Heart right ventricle (tissue), 16 donors: ENCODE data around the gene LGALS9B. TPM values are rescaled to one million over a fixed set of nuclear protein-coding genes. Genes with fewer than 3 reads are reported as not detected.
A peak's percentile ranks its signal among the peaks of the same experiment; 100 is the strongest.
"Not testable (repeated sequence)": the region's sequence is repeated elsewhere in the genome, so short reads cannot be mapped to it uniquely, and the experiment has no call there.

ENCODE experiments used
- ATAC-seq, 8 donors: fragments of 200-7000 bp; cut with Tn5 transposase; one replicate each; pipeline ENCODE4 v1.9.1; 2020; ENCODE audit warnings: mild to moderate bottlenecking in 8 of 8, moderate library complexity in 8 of 8, moderate number of reproducible peaks in 1 of 8
- DNase-seq, 2 donors: peaks; one replicate each; pipeline ENCODE4 v3.0.0-alpha.2; 2020
- H3K27ac ChIP-seq, 10 donors: fragments of 200-600 bp; sonication (generic) in 2 of 10; one replicate each; pipeline versions ENCODE4 v1.5.0 to v1.8.0; 2020 to 2022; ENCODE audit warnings: mild to moderate bottlenecking in 3 of 10
- H3K27me3 ChIP-seq, 7 donors: fragments of 200-600 bp; one replicate each; pipeline ENCODE4 v1.8.0; 2021 to 2022; ENCODE audit warnings: mild to moderate bottlenecking in 2 of 7
- H3K36me3 ChIP-seq, 9 donors: fragments of 200-600 bp; sonication (generic) in 1 of 9; one replicate each; pipeline versions ENCODE4 v1.5.0 to v1.8.0; 2020 to 2022; ENCODE audit warnings: mild to moderate bottlenecking in 2 of 9
- H3K4me1 ChIP-seq, 9 donors: fragments of 200-600 bp; sonication (generic) in 1 of 9; one replicate each; pipeline versions ENCODE4 v1.5.0 to v1.8.0; 2020 to 2022; ENCODE audit warnings: mild to moderate bottlenecking in 4 of 9
- H3K4me3 ChIP-seq, 10 donors: fragments of 200-600 bp; sonication (generic) in 2 of 10; one replicate each; pipeline versions ENCODE4 v1.5.0 to v1.8.0; 2020 to 2022; ENCODE audit warnings: mild to moderate bottlenecking in 7 of 10, moderate library complexity in 2 of 10
- H3K9me3 ChIP-seq, 11 donors: fragments of 200-600 bp in 10 of 11; sonication (generic) in 2 of 11; one replicate each; pipeline versions ENCODE4 v1.5.0 to v1.8.0; 2013 to 2022; ENCODE audit warnings: mild to moderate bottlenecking in 2 of 11, control low read depth in 1 of 11, moderate library complexity in 1 of 11
- CTCF ChIP-seq, 9 donors: fragments of 200-600 bp; sonication (generic) in 2 of 9; IDR thresholded peaks; one replicate each; pipeline versions ENCODE4 v1.5.0 to v1.8.0; 2021 to 2022; ENCODE audit warnings: antibody characterized with exemption in 9 of 9, mild to moderate bottlenecking in 5 of 9, moderate library complexity in 1 of 9
- WGBS, 2 donors: extraction: QIAGEN DNeasy Blood & Tissue Kit; methylation state at CpG; one replicate each; pipeline ENCODE4 v1.1.7; 2013; ENCODE audit warnings: inconsistent platforms in 1 of 2; 5-methylcytosine and 5-hydroxymethylcytosine counted together
- intact Hi-C, 10 donors: fragments of 100-400 bp; cut with DNase I; formaldehyde crosslinking; loops; one replicate each; pipeline versions ENCODE4 v1.11.1 to v1.14.2; 2022
- polyA plus RNA-seq, 2 donors: library from polyadenylated mRNA; stranded (reverse); fragments of 200-250 nt; gene quantifications; one replicate each; pipeline ENCODE4 v1.2.3, GENCODE V29; 2013
- total RNA-seq, 10 donors: library from RNA; stranded (reverse); fragmentation: NEBNext Ultra II Directional in 3 of 10; extraction: Animal tissue kit (Norgen Biotek cat#: 25700) in 3 of 10; gene quantifications; one replicate each; pipeline versions ENCODE4 v1.2.1 to v1.2.4, GENCODE V29; 2021 to 2023
- donor health status: Arrhythmogenic right ventricular cardiomyopathy.
- donor health status: ischemic (EF 13 %, LVEDD 7.1; RV severe dilation, severe dysfunction).
- donor health status: healthy with polysubstance abuse.
- donor health status: DM: no; HTN: yes; CAD: no.
- donor health status: DM: no; HTN: no; CAD: no.
- donor health status: ischemic (EF 25% LVEDD 6.9; RV normal size, moderate dysfunction).
- donor health status: ischemic (EF 25% LVEDD 5.7; RV mildly dilated, moderate dysfunction).
- donor health status: healthy.
- donor health status: DM: yes; HTN: yes; CAD: no.
- donor health status: Ischemic cardiomyopathy.
- donor health status: ischemic (EF 35%, LVEDD 5.7; RV mildly dilated, moderate dysfunction).
- donor health status: nonischemic (EF 11% LVEDD 7.7; RV severe dilation, severe dysfunction).
- donor health status: DM: yes; HTN: yes; CAD: no.
- donor health status: PGD.
- donor health status: ischemic (EF 29% LVEDD 5.4; RV normal size, mild dysfunction).
- donor health status: nonischemic (EF 23%, LVEDD 6.1; RV moderate dilation, normal function).

Gene LGALS9B
- total and polyA plus RNA-seq, 12 donors: not detected

DNA sequence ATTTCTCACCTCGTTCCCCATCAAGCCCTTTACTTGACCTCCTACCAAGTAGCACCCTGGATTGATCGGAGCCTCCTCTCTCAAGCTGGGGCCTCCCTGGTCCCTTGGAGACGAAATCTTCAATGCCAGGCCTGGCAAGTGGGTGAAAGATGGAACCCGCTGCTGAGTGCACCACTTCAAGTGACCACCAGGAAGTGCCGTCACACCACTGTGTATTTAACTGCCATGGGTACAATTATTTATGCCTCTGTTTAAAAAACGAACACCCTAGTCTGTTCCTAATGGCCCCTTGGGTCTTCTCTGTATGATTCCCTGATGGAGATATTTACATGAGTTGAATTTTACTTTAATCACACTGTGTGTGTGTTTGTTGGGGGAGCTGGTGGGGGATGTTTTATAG lies 20.4 kb downstream of the LGALS9B start:
- intact Hi-C loops, H3K36me3 ChIP-seq, H3K4me1 ChIP-seq, H3K9me3 ChIP-seq, H3K4me3 ChIP-seq, ATAC-seq, DNase-seq, H3K27ac ChIP-seq, H3K27me3 ChIP-seq: not testable (repeated sequence)
- 57 to 61% methylated on average over 6 of the region's 6 CpGs for WGBS, 2 donors
- TF ChIP-seq CTCF (IDR thresholded peaks at IDR 0.05): peak in 1 of 9 donors; percentile 10

GRCh38 chr17:20444581-20445236 lies 22.6 kb downstream of the LGALS9B start:
- 71% methylated on average over 2 to 3 of the region's 8 CpGs for WGBS, 2 donors
- H3K9me3 ChIP-seq, H3K36me3 ChIP-seq, DNase-seq, intact Hi-C loops, H3K27ac ChIP-seq, H3K27me3 ChIP-seq, H3K4me1 ChIP-seq, ATAC-seq, H3K4me3 ChIP-seq: not testable (repeated sequence)

DNA sequence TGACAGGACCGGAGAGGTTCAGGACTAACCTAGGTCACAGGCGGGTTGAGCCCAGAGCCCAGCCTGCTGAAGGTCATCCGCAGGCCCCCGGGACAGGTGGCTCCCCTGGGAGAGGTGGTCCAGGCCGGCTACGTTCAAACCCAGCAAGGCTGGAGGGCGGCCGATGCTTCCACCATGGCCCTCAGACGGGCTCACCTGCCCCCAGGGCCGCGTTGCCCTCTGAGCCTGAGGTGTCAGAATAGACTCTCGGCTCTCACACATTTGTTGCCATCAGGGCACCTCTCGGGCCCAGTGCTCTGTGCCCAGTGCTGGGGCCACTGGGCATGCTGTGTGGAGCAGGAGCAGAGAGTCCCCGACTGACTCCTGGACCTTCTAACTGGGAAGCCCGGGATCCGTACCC lies 23.2 kb downstream of the LGALS9B start:
- H3K27ac ChIP-seq, H3K4me1 ChIP-seq, H3K9me3 ChIP-seq, H3K27me3 ChIP-seq, intact Hi-C loops, H3K4me3 ChIP-seq, H3K36me3 ChIP-seq, DNase-seq: not testable (repeated sequence)
- peak in 1 of 8 donors; percentile 51 for ATAC-seq
- WGBS, 2 donors: 89 to 93% methylated on average over 15 to 16 of the region's 16 CpGs

GRCh38 chr17:20443632-20444031 lies 23.7 kb downstream of the LGALS9B start:
- intact Hi-C loops, ATAC-seq, H3K27ac ChIP-seq, H3K9me3 ChIP-seq, DNase-seq, H3K27me3 ChIP-seq, H3K4me1 ChIP-seq, H3K36me3 ChIP-seq, H3K4me3 ChIP-seq: not testable (repeated sequence)
- WGBS, 2 donors: 42 to 57% methylated on average over 2 of the region's 9 CpGs

DNA sequence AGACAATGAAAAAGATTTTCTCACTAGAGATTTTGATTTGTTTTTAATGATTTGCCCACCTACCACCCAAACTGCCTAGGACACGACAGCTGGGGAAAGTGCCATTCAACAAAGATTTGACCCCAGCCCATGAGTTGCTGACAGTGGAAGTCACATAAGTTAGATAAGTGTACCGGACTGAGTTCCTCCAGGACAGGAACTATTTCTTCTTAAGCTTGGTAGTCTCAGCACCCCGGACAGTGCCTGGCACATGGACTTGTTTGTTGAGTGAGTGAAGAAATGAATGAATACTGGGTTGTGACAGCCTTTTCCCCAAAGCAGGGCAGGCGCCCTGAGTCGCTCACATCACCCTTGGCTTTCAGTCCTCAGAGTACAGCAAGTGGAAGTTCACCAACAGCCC lies 26.7 kb downstream of the LGALS9B start:
- H3K27ac ChIP-seq, H3K27me3 ChIP-seq, H3K9me3 ChIP-seq, ATAC-seq, DNase-seq, H3K36me3 ChIP-seq, intact Hi-C loops, H3K4me3 ChIP-seq, H3K4me1 ChIP-seq: not testable (repeated sequence)
- WGBS, 2 donors: 37 to 41% methylated on average over 3 of the region's 5 CpGs

- intact Hi-C loops, H3K4me1 ChIP-seq, ATAC-seq, H3K9me3 ChIP-seq, H3K36me3 ChIP-seq, H3K4me3 ChIP-seq, DNase-seq, H3K27ac ChIP-seq, H3K27me3 ChIP-seq: not testable (repeated sequence)
- 93 to 95% methylated on average over 3 of the region's 3 CpGs for WGBS, 2 donors
These were observed 32.2 kb downstream of the LGALS9B start for GRCh38 chr17:20435166-20435565.

DNA sequence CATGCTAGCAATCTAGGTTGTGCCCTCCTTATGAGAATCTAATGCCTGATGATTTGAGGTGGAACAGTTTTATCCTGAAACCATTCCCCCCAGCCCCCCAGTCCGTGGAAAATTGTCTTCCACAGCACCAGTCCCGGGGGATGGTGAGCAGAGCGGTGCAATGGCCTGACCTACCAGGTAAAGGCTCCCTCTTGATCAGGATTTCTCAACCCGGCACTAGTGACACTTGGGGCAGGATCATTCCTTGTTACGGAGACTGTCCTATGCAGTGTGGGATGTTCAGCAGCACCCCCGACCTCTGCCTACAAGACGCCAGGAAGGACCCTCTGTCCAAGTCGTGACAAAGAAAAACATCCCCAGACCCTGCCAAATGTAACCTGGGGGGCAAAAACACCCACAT lies 34.0 kb downstream of the LGALS9B start:
- H3K36me3 ChIP-seq, H3K27me3 ChIP-seq, DNase-seq, intact Hi-C loops, ATAC-seq, H3K4me1 ChIP-seq, H3K9me3 ChIP-seq, H3K4me3 ChIP-seq, H3K27ac ChIP-seq: not testable (repeated sequence)
- WGBS, 2 donors: 76 to 77% methylated on average over 8 of the region's 8 CpGs

- H3K9me3 ChIP-seq, ATAC-seq, H3K36me3 ChIP-seq, H3K27ac ChIP-seq, H3K27me3 ChIP-seq, DNase-seq, H3K4me3 ChIP-seq, H3K4me1 ChIP-seq, intact Hi-C loops: not testable (repeated sequence)
- WGBS, 2 donors: 89 to 100% methylated on average over 1 to 2 of the region's 2 CpGs
These were observed 40.1 kb downstream of the LGALS9B start for GRCh38 chr17:20427264-20427663.

DNA sequence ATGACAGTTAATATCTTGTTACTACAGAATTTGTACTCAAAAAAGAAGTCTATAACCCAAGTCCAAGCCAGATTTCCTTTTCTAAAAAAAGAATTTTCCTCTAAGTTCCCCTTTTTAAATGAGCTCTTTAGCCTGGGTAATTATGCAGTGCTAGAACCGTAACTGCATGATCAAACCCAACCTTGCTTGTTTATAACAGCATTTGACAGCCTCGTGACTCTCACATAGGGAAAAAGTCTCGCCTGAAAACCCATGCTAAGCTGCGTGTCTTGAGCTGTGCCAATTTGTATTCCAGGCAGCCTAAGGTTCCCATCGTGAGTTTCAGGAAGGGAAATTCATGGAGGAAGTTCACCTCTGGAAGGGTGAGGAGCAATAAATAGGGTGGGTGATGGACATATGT lies 44.5 kb downstream of the LGALS9B start:
- H3K4me3 ChIP-seq, H3K27me3 ChIP-seq, intact Hi-C loops, H3K36me3 ChIP-seq, H3K4me1 ChIP-seq, H3K27ac ChIP-seq, ATAC-seq, DNase-seq, H3K9me3 ChIP-seq: not testable (repeated sequence)
- WGBS, 2 donors: no CpG with 5 or more reads among the region's 5 CpGs

DNA sequence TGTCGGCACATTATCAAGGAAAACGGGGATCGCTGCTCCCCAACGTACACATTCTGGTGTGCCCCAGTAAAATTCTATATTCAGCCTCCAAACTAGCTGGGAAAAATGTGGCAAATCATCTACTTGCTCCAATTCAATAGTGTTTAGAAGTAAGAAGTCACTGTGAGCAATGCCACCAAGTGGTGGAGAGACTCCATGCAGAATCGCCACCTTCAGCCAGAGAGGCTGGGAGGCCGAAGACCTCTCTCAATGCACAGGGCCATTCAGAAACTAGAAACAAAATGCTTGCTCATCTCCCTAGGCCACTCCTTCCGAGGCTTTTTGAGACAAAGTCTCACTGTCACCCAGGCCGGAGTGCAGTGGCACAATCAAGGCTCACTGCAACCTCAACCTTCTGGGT lies 48.5 kb downstream of the LGALS9B start:
- DNase-seq, H3K9me3 ChIP-seq, H3K27me3 ChIP-seq, H3K4me1 ChIP-seq, H3K27ac ChIP-seq, intact Hi-C loops, H3K4me3 ChIP-seq, ATAC-seq, H3K36me3 ChIP-seq: not testable (repeated sequence)
- 94 to 98% methylated on average over 6 to 8 of the region's 8 CpGs for WGBS, 2 donors

- DNase-seq, H3K4me3 ChIP-seq, H3K36me3 ChIP-seq, intact Hi-C loops, ATAC-seq, H3K4me1 ChIP-seq, H3K9me3 ChIP-seq, H3K27ac ChIP-seq, H3K27me3 ChIP-seq: not testable (repeated sequence)
- 92 to 96% methylated on average over 3 to 4 of the region's 7 CpGs for WGBS, 2 donors
These were observed 49.8 kb downstream of the LGALS9B start for GRCh38 chr17:20417492-20418080.
